Chondrocyte (in vitro differentiated cells): Measurements from ENCODE around the gene C3orf38. TPM values are rescaled to one million over a fixed set of nuclear protein-coding genes. Genes with fewer than 3 reads are reported as not detected.
"Not testable (repeated sequence)": the region's sequence is repeated elsewhere in the genome, so short reads cannot be mapped to it uniquely, and the experiment has no call there.

Experiments
- DNase-seq: peaks from one replicate; pipeline ENCODE4 v3.0.0; 2021; ENCODE audit warnings: mixed read lengths, low spot score
- H3K27ac Mint-ChIP-seq: one replicate; pipeline ENCODE4 v1.8.0; 2021; ENCODE audit warnings: mild to moderate bottlenecking, moderate library complexity, mixed read lengths; ENCODE audit not compliant: unreplicated experiment
- H3K27me3 Mint-ChIP-seq: 2 replicates; pipeline ENCODE4 v1.8.0; 2021; ENCODE audit warnings: low read depth, mixed read lengths
- H3K36me3 Mint-ChIP-seq: 2 replicates; pipeline ENCODE4 v1.8.0; 2021; ENCODE audit warnings: low read depth, mixed read lengths
- H3K4me1 Mint-ChIP-seq: 2 replicates; pipeline ENCODE4 v1.8.0; 2021; ENCODE audit warnings: low read depth, mild to moderate bottlenecking, mixed read lengths
- H3K4me3 Mint-ChIP-seq: one replicate; pipeline ENCODE4 v1.8.0; 2021; ENCODE audit warnings: mild to moderate bottlenecking, moderate library complexity, mixed read lengths; ENCODE audit not compliant: unreplicated experiment
- H3K9me3 Mint-ChIP-seq: 2 replicates; pipeline ENCODE4 v1.8.0; 2021; ENCODE audit warnings: low read depth, mixed read lengths
- CTCF ChIP-seq: fragments of 200-600 bp; sonication (generic); IDR thresholded peaks from 2 replicates; pipeline ENCODE4 v1.5.0; 2021; ENCODE audit warnings: antibody characterized with exemption, mild to moderate bottlenecking, moderate library complexity
- total RNA-seq: library from RNA; stranded (reverse); gene quantifications from 3 replicates; pipeline ENCODE4 v1.2.1, GENCODE V29; 2021

C3orf38 gene
- total RNA-seq, 1 donor from 2014 or later = 28.6 TPM

GRCh38 chr3:88114878-88115549 is 34.7 kb upstream of the C3orf38 start:
- H3K27ac Mint-ChIP-seq = no peak overlapping the region
- no peaks in the 10 kb centered on the region for H3K27me3 Mint-ChIP-seq
- TF ChIP-seq CTCF = no peak
- peaks cover 7% of the 10 kb centered on the region for H3K4me1 Mint-ChIP-seq
- DNase-seq = no peak
- no peak overlapping the region for H3K4me3 Mint-ChIP-seq
- H3K36me3 Mint-ChIP-seq = peaks cover 1% of the 10 kb centered on the region
- H3K9me3 Mint-ChIP-seq = no peaks in the 10 kb centered on the region

- H3K4me3 Mint-ChIP-seq = no peak overlapping the region
- TF ChIP-seq CTCF = no peak
- peaks cover 1% of the 10 kb centered on the region for H3K36me3 Mint-ChIP-seq
- peaks cover 7% of the 10 kb centered on the region for H3K4me1 Mint-ChIP-seq
- no peak overlapping the region for H3K27ac Mint-ChIP-seq
- H3K9me3 Mint-ChIP-seq = no peaks in the 10 kb centered on the region
- no peaks in the 10 kb centered on the region for H3K27me3 Mint-ChIP-seq
- no peak for DNase-seq
Measured at GRCh38 chr3:88117683-88118082, 32.1 kb upstream of the C3orf38 start.

GRCh38 chr3:88118603-88119002 is 31.2 kb upstream of the C3orf38 start:
- H3K27me3 Mint-ChIP-seq, H3K9me3 Mint-ChIP-seq: not testable (repeated sequence)

DNA sequence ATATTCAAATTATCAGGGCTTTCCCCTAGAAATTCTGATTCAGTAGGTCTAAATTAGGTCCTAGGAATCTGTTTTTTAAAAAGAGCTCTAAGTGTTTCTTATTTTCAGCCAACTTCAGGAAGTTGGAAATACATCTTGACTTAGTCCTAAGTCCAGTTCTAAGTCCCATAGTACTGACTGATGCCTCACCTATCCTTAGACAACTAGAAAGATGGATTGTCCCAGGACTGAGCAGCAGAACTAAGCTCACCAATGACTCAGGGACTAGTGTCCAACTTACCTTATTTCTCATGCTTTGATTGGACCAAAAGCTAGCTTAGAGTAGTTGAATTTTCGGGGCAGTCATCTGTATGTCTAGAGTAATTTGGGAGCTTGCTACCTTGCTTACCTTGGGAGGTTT is 26.2 kb upstream of the C3orf38 start:
- Mint-ChIP-seq H3K9me3 (no peaks in the 10 kb centered on the region), H3K36me3 (peaks cover 3% of the 10 kb centered on the region), H3K27ac (no peak overlapping the region), H3K4me3 (no peak overlapping the region), H3K27me3 (no peaks in the 10 kb centered on the region), H3K4me1 (no peaks in the 10 kb centered on the region)
- TF ChIP-seq CTCF = no peak
- DNase-seq = no peak

More at GRCh38 chr3:88118603-88119002, 31.2 kb upstream of the C3orf38 start:
- H3K4me1 Mint-ChIP-seq, H3K4me3 Mint-ChIP-seq, H3K36me3 Mint-ChIP-seq, DNase-seq, H3K27ac Mint-ChIP-seq: not testable (repeated sequence)

GRCh38 chr3:88131695-88132094 is 18.1 kb upstream of the C3orf38 start:
- peak overlapping the region; percentile 65 for H3K27ac Mint-ChIP-seq
- peaks cover 26% of the 10 kb centered on the region for H3K4me1 Mint-ChIP-seq
- no peaks in the 10 kb centered on the region for H3K27me3 Mint-ChIP-seq
- DNase-seq = no peak
- peaks cover 11% of the 10 kb centered on the region for H3K36me3 Mint-ChIP-seq
- no peak for TF ChIP-seq CTCF
- H3K9me3 Mint-ChIP-seq = no peaks in the 10 kb centered on the region
- H3K4me3 Mint-ChIP-seq = no peak overlapping the region

DNA sequence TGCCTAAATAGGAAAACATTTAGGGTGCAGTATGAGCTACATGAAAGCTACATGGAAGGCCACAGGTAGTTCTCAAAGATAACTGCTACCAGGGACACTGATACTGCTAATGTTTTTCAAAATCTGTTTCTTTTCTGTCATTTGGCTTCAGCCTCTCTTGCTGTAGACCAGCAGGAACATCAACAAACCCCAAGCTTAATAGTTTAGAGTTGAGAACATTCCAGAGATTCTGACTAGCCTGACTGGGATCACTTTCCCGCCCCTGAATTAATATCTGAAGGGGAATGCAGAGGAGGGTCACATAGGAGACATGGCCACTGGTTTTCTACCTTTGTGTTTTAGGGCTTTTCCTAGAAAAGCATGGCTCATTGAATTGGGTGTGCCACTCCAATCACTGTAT is 16.9 kb upstream of the C3orf38 start:
- peaks cover 8% of the 10 kb centered on the region for H3K36me3 Mint-ChIP-seq
- H3K4me3 Mint-ChIP-seq = no peak overlapping the region
- no peaks in the 10 kb centered on the region for H3K27me3 Mint-ChIP-seq
- H3K27ac Mint-ChIP-seq = peak overlapping the region; percentile 54
- H3K9me3 Mint-ChIP-seq = no peaks in the 10 kb centered on the region
- DNase-seq = no peak
- H3K4me1 Mint-ChIP-seq = peaks cover 26% of the 10 kb centered on the region
- TF ChIP-seq CTCF = no peak
